Keratinocyte (primary cell): ENCODE data around the gene TINAGL1. TPM values are rescaled to one million over a fixed set of nuclear protein-coding genes. Genes with fewer than 3 reads are reported as not detected.

Experiments
- DNase-seq: peaks from one replicate; pipeline ENCODE4 v3.0.0-alpha.2; 2011; ENCODE audit warnings: low read depth, missing footprints, low spot score
- FAIRE-seq: peaks from 2 replicates; lab custom pipeline; 2011; peaks lifted over from hg19 to GRCh38; lab: Jason Lieb, UNC
- H2AFZ ChIP-seq: 2 replicates; pipeline ENCODE4 v1.6.0; 2012; ENCODE audit warnings: low read length, control low read depth, inconsistent platforms; ENCODE audit not compliant: control insufficient read depth
- H3K27ac ChIP-seq: 2 replicates; pipeline ENCODE4 v1.5.1; 2011; ENCODE audit warnings: low read length; ENCODE audit not compliant: control insufficient read depth, insufficient read depth
- H3K27me3 ChIP-seq: 3 replicates; pipeline ENCODE4 v1.6.0; 2011; ENCODE audit warnings: low read length; ENCODE audit not compliant: control insufficient read depth, insufficient read depth; ENCODE audit errors: extremely low read depth
- H3K36me3 ChIP-seq, 2 experiments: 2 replicates in 1 of 2; 3 replicates in 1 of 2; pipeline ENCODE4 v1.5.1; 2011; ENCODE audit warnings: low read length in 2 of 2, mild to moderate bottlenecking in 1 of 2; ENCODE audit not compliant: control insufficient read depth in 2 of 2, insufficient read depth in 2 of 2; ENCODE audit errors: extremely low read depth in 1 of 2
- H3K4me1 ChIP-seq: 3 replicates; pipeline ENCODE4 v1.5.1; 2011; ENCODE audit warnings: low read length; ENCODE audit not compliant: control insufficient read depth, insufficient read depth; ENCODE audit errors: extremely low read depth
- H3K4me2 ChIP-seq: 3 replicates; pipeline ENCODE4 v1.6.0; 2011; ENCODE audit warnings: low read depth, low read length; ENCODE audit not compliant: control insufficient read depth, insufficient read depth; ENCODE audit errors: extremely low read depth
- H3K4me3 ChIP-seq, 3 experiments: fragments of 200-600 bp in 1 of 3; sonication (generic) in 1 of 3; 2 replicates in 2 of 3; 3 replicates in 1 of 3; pipeline ENCODE4 v1.5.1; 2011 to 2016; ENCODE audit warnings: low read length in 3 of 3, mild to moderate bottlenecking in 3 of 3, control low read depth in 2 of 3, inconsistent platforms in 1 of 3, low read depth in 1 of 3, mixed read lengths in 1 of 3, mixed run types in 1 of 3, moderate library complexity in 1 of 3; ENCODE audit not compliant: control insufficient read depth in 2 of 3, insufficient read depth in 2 of 3; ENCODE audit errors: extremely low read depth in 1 of 3
- H3K79me2 ChIP-seq: 2 replicates; pipeline ENCODE4 v1.6.0; 2012; ENCODE audit warnings: low read length; ENCODE audit not compliant: control insufficient read depth, insufficient read depth
- H3K9ac ChIP-seq: 3 replicates; pipeline ENCODE4 v1.6.0; 2011; ENCODE audit warnings: low read length; ENCODE audit not compliant: control insufficient read depth, insufficient read depth; ENCODE audit errors: extremely low read depth
- H3K9me1 ChIP-seq: 3 replicates; pipeline ENCODE4 v1.6.0; 2011; ENCODE audit warnings: low read length; ENCODE audit not compliant: control insufficient read depth, insufficient read depth; ENCODE audit errors: extremely low read depth
- H3K9me3 ChIP-seq: 2 replicates; pipeline ENCODE4 v1.5.1; 2012; ENCODE audit warnings: low read depth, low read length; ENCODE audit not compliant: control insufficient read depth
- H4K20me1 ChIP-seq: 3 replicates; pipeline ENCODE4 v1.6.0; 2011; ENCODE audit warnings: low read length; ENCODE audit not compliant: control insufficient read depth, insufficient read depth; ENCODE audit errors: extremely low read depth
- CTCF ChIP-seq, 3 experiments: IDR thresholded peaks in 1 of 3; conservative IDR thresholded peaks in 1 of 3; optimal IDR thresholded peaks in 1 of 3; 2 replicates in 2 of 3; 3 replicates in 1 of 3; pipeline versions ENCODE3 to v1.5.1; 2011; ENCODE audit warnings: low read length in 3 of 3, mild to moderate bottlenecking in 3 of 3, moderate library complexity in 2 of 3, control low read depth in 1 of 3, inconsistent platforms in 1 of 3; ENCODE audit not compliant: insufficient read depth in 2 of 3; ENCODE audit errors: extremely low read depth in 1 of 3
- EZH2 ChIP-seq: IDR thresholded peaks from one replicate; pipeline ENCODE4 v1.6.1; 2012; ENCODE audit warnings: inconsistent platforms, mild to moderate bottlenecking, low read length, moderate library complexity
- dilution Hi-C: fragments of 300-500 bp; cut with MboI; formaldehyde crosslinking; loops from one replicate; pipeline ENCODE4 v1.7.0; 2020; ENCODE audit warnings: low sequenced_read_pairs; ENCODE audit not compliant: extremely low pct_ligation_motif_present
- polyA plus RNA-seq, 5 experiments: library from polyadenylated mRNA; depleted of rRNA in 3 of 5; stranded (reverse) in 3 of 5; stranded (forward) in 1 of 5; unstranded in 1 of 5; fragments of >200 nt; gene quantifications; 1 replicate in 1 of 5; 2 replicates in 3 of 5; 3 replicates in 1 of 5; pipeline versions ENCODE4 v1.2.1 to v1.2.3, GENCODE V29; 2011 to 2012; ENCODE audit warnings: missing spikeins in 2 of 5, low read depth in 1 of 5, low replicate concordance in 1 of 5

The TINAGL1 gene
- polyA plus RNA-seq, 1 donor (not counting 4 experiments of a cell fraction or from before 2014, with no cell fraction given): 189 TPM

GRCh38 chr1:31623365-31623764 is 47.0 kb downstream of the TINAGL1 start:
- Histone ChIP-seq H3K9me1 (no peaks in the 10 kb centered on the region), H3K4me1 (peaks cover 15% of the 10 kb centered on the region), H3K9ac (no peak overlapping the region), H3K27ac (no peak overlapping the region), H2AFZ (no peak overlapping the region), H3K79me2 (no peaks in the 10 kb centered on the region), H3K9me3 (no peaks in the 10 kb centered on the region), H3K27me3 (peaks cover 5% of the 10 kb centered on the region), H3K36me3 (peaks cover 2 to 3% of the 10 kb centered on the region in 2 experiments), H3K4me2 (no peak overlapping the region), H4K20me1 (no peaks in the 10 kb centered on the region), H3K4me3 (no peak overlapping the region)
- TF ChIP-seq CTCF (optimal IDR thresholded peaks at IDR 0.05 in 1 of 3, IDR thresholded peaks at IDR 0.05 in 1 of 3, conservative IDR thresholded peaks at IDR 0.05 in 1 of 3; ENCODE audit: extremely low read depth in 1 of 3, insufficient read depth in 2 of 3, low read length in 3 of 3) (no peak), EZH2 (no peak)
- no peak for DNase-seq
- dilution Hi-C loops: no loop called here
- no peak for FAIRE-seq

- Histone ChIP-seq H3K36me3 (peaks cover 7 to 13% of the 10 kb centered on the region in 2 experiments), H3K79me2 (no peaks in the 10 kb centered on the region), H4K20me1 (no peaks in the 10 kb centered on the region), H3K27ac (no peak overlapping the region), H2AFZ (no peak overlapping the region), H3K4me3 (no peak overlapping the region), H3K27me3 (no peaks in the 10 kb centered on the region), H3K4me2 (no peak overlapping the region), H3K9me3 (no peaks in the 10 kb centered on the region), H3K4me1 (peaks cover 15% of the 10 kb centered on the region), H3K9me1 (no peaks in the 10 kb centered on the region), H3K9ac (no peak overlapping the region)
- FAIRE-seq (no peak), DNase-seq (no peak)
- dilution Hi-C loops: no loop called here
- TF ChIP-seq EZH2: no peak
- TF ChIP-seq CTCF (optimal IDR thresholded peaks at IDR 0.05 in 1 of 3, IDR thresholded peaks at IDR 0.05 in 1 of 3, conservative IDR thresholded peaks at IDR 0.05 in 1 of 3; ENCODE audit: extremely low read depth in 1 of 3, insufficient read depth in 2 of 3, low read length in 3 of 3): no peak
These were observed 48.0 kb downstream of the TINAGL1 start for GRCh38 chr1:31624309-31624708.
